ENCODE measurements around the gene DRAXIN. TPM values are rescaled to one million over a fixed set of nuclear protein-coding genes. Genes with fewer than 3 reads are reported as not detected.

Gene DRAXIN
- polyA plus RNA-seq, 1 donor from 2014 or later = 33.5 TPM

DNA sequence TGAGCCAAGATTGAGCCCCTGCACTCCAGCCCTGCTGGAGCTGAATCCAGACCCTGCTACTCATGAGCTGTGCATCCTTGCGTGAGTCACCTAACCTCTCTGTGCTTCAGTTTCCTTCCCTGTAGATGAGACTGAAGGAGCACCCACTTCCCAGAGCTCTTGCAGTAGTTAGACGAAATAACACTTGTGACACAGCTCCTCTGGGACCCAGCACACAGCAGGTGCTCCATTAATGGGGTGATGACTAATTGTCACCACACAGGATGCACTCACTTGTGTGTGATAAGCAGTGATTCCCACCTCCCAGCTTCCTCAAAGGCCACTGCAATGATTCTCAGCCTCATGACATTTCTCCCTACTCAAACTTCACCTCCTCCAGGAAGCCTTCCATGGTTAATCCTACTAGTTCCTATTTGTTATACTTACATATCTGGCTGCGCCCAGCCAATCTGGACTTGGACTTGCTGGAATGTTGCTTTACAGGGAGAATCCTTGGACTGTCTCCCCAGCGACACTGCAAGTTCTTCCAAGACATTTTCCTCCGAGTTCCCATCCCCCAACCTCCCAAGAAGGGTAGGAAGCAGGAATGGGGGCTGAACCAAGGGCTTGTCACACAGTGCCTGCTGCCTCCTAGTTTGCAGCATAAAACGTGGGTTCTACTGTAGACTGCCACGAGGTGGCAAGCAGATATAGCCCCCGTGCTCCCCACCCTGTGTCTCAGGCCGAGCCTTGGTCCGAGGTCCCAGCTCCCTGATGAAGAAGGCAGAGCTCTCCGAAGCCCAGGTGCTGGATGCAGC, 17.2 kb downstream of the DRAXIN start:
- Histone ChIP-seq H4K20me1 (ENCODE audit: insufficient read depth) (no peaks in the 10 kb centered on the region), H3K4me3 (ENCODE audit: low read length) (no peak overlapping the region), H3K9me2 (ENCODE audit: insufficient read depth, low read length) (no peaks in the 10 kb centered on the region), H3K79me2 (replicated peaks; ENCODE audit: insufficient read depth, low read length) (no peaks in the 10 kb centered on the region), H3K36me3 (ENCODE audit: insufficient read depth, low read length) (no peaks in the 10 kb centered on the region), H3K27me3 (ENCODE audit: insufficient read depth, low read depth, low read length) (no peaks in the 10 kb centered on the region), H3K4me2 (ENCODE audit: low read length) (no peak overlapping the region), H3F3A (ENCODE audit: insufficient read depth, low read length, poor library complexity, severe bottlenecking) (no peaks in the 10 kb centered on the region), H3K27ac (ENCODE audit: low read length) (no peak overlapping the region), H3K9me3 (ENCODE audit: low read length) (no peaks in the 10 kb centered on the region), H2AFZ (ENCODE audit: low read depth, low read length) (no peak overlapping the region), H3K9ac (ENCODE audit: low read length) (no peak overlapping the region)
- TF ChIP-seq REST (IDR thresholded peaks at IDR 0.05; ENCODE audit: borderline replicate concordance) = no peak
- TF ChIP-seq MXI1 (conservative IDR thresholded peaks at IDR 0.05; ENCODE audit: poor library complexity, severe bottlenecking) = no peak
- no peak for TF ChIP-seq SMC3 (conservative IDR thresholded peaks at IDR 0.05; ENCODE audit: poor library complexity)
- TF ChIP-seq RAD21 (conservative IDR thresholded peaks at IDR 0.05) = no peak
- TF ChIP-seq, protein P1, sequence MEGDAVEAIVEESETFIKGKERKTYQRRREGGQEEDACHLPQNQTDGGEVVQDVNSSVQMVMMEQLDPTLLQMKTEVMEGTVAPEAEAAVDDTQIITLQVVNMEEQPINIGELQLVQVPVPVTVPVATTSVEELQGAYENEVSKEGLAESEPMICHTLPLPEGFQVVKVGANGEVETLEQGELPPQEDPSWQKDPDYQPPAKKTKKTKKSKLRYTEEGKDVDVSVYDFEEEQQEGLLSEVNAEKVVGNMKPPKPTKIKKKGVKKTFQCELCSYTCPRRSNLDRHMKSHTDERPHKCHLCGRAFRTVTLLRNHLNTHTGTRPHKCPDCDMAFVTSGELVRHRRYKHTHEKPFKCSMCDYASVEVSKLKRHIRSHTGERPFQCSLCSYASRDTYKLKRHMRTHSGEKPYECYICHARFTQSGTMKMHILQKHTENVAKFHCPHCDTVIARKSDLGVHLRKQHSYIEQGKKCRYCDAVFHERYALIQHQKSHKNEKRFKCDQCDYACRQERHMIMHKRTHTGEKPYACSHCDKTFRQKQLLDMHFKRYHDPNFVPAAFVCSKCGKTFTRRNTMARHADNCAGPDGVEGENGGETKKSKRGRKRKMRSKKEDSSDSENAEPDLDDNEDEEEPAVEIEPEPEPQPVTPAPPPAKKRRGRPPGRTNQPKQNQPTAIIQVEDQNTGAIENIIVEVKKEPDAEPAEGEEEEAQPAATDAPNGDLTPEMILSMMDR (IDR thresholded peaks at IDR 0.05; ENCODE audit: poor library complexity, severe bottlenecking) = no peak
- TF ChIP-seq POLR2AphosphoS5 (IDR thresholded peaks at IDR 0.05) = no peak
- no peak for TF ChIP-seq TAF1 (IDR thresholded peaks at IDR 0.05; ENCODE audit: low read depth)
- TF ChIP-seq EZH2 (IDR thresholded peaks at IDR 0.05; ENCODE audit: borderline replicate concordance, insufficient read depth, low read length, poor library complexity, severe bottlenecking) = no peak
- no peak for TF ChIP-seq EP300 (conservative IDR thresholded peaks at IDR 0.05; ENCODE audit: poor library complexity, severe bottlenecking)

GRCh38 chr1:11711490-11711889, 20.0 kb downstream of the DRAXIN start:
- no peak overlapping the region for H2AFZ ChIP-seq (ENCODE audit: low read depth, low read length)
- no peaks in the 10 kb centered on the region for H3K36me3 ChIP-seq (ENCODE audit: insufficient read depth, low read length)
- no peaks in the 10 kb centered on the region for H3K79me2 ChIP-seq (replicated peaks; ENCODE audit: insufficient read depth, low read length)
- H3K4me2 ChIP-seq (ENCODE audit: low read length) = no peak overlapping the region
- no peak overlapping the region for H3K9ac ChIP-seq (ENCODE audit: low read length)
- no peaks in the 10 kb centered on the region for H4K20me1 ChIP-seq (ENCODE audit: insufficient read depth)
- no peaks in the 10 kb centered on the region for H3K9me3 ChIP-seq (ENCODE audit: low read length)
- no peaks in the 10 kb centered on the region for H3K9me2 ChIP-seq (ENCODE audit: insufficient read depth, low read length)
- no peak overlapping the region for H3K27ac ChIP-seq (ENCODE audit: low read length)
- no peak overlapping the region for H3K4me3 ChIP-seq (ENCODE audit: low read length)
- TF ChIP-seq MXI1 (conservative IDR thresholded peaks at IDR 0.05; ENCODE audit: poor library complexity, severe bottlenecking) = no peak
- no peak for TF ChIP-seq POLR2AphosphoS5 (IDR thresholded peaks at IDR 0.05)
- TF ChIP-seq, protein P1 (IDR thresholded peaks at IDR 0.05; ENCODE audit: poor library complexity, severe bottlenecking) = no peak
- no peak for TF ChIP-seq SMC3 (conservative IDR thresholded peaks at IDR 0.05; ENCODE audit: poor library complexity)
- no peaks in the 10 kb centered on the region for H3K27me3 ChIP-seq (ENCODE audit: insufficient read depth, low read depth, low read length)
- H3F3A ChIP-seq (ENCODE audit: insufficient read depth, low read length, poor library complexity, severe bottlenecking) = no peaks in the 10 kb centered on the region

All from neural cell (in vitro differentiated cells).